ENCODE measurements around the gene CCDC174.
A peak's percentile ranks its signal among the peaks of the same experiment; 100 is the strongest.

Gene CCDC174

DNA sequence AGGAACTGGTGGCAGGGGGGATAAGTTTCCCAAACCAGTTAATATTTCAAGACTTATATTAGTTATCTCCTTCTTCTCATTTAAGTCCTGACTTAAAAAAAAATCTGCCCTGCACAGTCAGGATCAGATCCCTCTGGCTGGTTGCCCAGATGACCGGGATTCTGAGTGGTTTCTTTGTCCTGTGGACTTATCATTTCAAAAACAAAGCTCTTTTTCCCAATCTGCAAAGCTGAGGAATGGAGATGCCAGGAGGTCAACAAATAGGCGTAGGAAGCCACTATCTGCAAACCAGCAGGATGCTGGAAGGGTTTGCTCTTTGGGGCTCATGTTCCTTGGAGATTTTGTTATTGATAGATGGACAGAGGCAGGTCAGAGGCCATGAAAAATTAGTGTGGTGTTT, 29.2 kb downstream of the CCDC174 start:
- Histone ChIP-seq H3K36me3 (replicated peaks; ENCODE audit: insufficient read depth, low read length) (no peaks in the 10 kb centered on the region), H3K4me3 (ENCODE audit: low read length) (no peak overlapping the region), H3K9ac (ENCODE audit: low read length) (no peak overlapping the region), H2AFZ (ENCODE audit: low read length) (no peak overlapping the region), H3K4me2 (ENCODE audit: low read depth, low read length) (no peak overlapping the region), H4K20me1 (ENCODE audit: insufficient read depth, low read length) (no peaks in the 10 kb centered on the region), H3K4me1 (ENCODE audit: low read length) (no peaks in the 10 kb centered on the region), H3K27ac (ENCODE audit: low read length) (no peak overlapping the region), H3F3A (ENCODE audit: insufficient read depth, low read length) (no peaks in the 10 kb centered on the region), H3K9me2 (replicated peaks; ENCODE audit: insufficient read depth, low read length) (no peaks in the 10 kb centered on the region), H3K9me3 (replicated peaks; ENCODE audit: insufficient read depth, low read length) (no peaks in the 10 kb centered on the region), H3K79me2 (ENCODE audit: low read length) (no peaks in the 10 kb centered on the region), H3K27me3 (replicated peaks; ENCODE audit: insufficient read depth, low read length) (no peaks in the 10 kb centered on the region)
- no peak for DNase-seq
- TF ChIP-seq EZH2 (optimal IDR thresholded peaks at IDR 0.05; ENCODE audit: low read depth, low read length) (no peak), EZH2phosphoT487 (IDR thresholded peaks at IDR 0.05; ENCODE audit: low read length) (no peak)
- TF ChIP-seq, protein P1, sequence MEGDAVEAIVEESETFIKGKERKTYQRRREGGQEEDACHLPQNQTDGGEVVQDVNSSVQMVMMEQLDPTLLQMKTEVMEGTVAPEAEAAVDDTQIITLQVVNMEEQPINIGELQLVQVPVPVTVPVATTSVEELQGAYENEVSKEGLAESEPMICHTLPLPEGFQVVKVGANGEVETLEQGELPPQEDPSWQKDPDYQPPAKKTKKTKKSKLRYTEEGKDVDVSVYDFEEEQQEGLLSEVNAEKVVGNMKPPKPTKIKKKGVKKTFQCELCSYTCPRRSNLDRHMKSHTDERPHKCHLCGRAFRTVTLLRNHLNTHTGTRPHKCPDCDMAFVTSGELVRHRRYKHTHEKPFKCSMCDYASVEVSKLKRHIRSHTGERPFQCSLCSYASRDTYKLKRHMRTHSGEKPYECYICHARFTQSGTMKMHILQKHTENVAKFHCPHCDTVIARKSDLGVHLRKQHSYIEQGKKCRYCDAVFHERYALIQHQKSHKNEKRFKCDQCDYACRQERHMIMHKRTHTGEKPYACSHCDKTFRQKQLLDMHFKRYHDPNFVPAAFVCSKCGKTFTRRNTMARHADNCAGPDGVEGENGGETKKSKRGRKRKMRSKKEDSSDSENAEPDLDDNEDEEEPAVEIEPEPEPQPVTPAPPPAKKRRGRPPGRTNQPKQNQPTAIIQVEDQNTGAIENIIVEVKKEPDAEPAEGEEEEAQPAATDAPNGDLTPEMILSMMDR (IDR thresholded peaks at IDR 0.05; ENCODE audit: low read length), result no peak

DNA sequence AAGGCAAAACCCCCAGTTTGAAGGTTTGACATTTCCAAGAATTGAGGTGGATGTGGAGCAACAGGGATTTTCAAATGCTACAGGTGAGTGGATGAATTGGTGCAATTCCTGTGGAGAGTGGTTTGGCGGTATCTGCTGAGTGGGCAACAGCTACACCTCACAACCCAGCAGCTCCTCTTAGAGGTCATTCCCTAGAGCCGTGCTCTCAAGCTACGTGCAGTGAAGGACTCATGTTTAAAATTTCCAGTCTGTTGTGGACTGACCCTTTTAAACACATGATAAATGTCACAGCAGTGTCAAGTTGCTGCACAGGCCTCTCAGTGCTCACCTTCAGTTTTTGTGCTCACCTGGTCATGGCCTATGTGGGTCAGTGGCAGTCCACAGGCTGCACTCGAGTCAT, 32.9 kb downstream of the CCDC174 start:
- H3K27me3 ChIP-seq (replicated peaks; ENCODE audit: insufficient read depth, low read length), result no peaks in the 10 kb centered on the region
- TF ChIP-seq EZH2 (optimal IDR thresholded peaks at IDR 0.05; ENCODE audit: low read depth, low read length) (no peak), EZH2phosphoT487 (IDR thresholded peaks at IDR 0.05; ENCODE audit: low read length) (no peak)
- TF ChIP-seq, protein P1 (IDR thresholded peaks at IDR 0.05; ENCODE audit: low read length), result no peak
- no peaks in the 10 kb centered on the region for H3K9me2 ChIP-seq (replicated peaks; ENCODE audit: insufficient read depth, low read length)
- no peaks in the 10 kb centered on the region for H3K9me3 ChIP-seq (replicated peaks; ENCODE audit: insufficient read depth, low read length)
- no peak overlapping the region for H3K9ac ChIP-seq (ENCODE audit: low read length)
- no peaks in the 10 kb centered on the region for H3K36me3 ChIP-seq (replicated peaks; ENCODE audit: insufficient read depth, low read length)
- no peaks in the 10 kb centered on the region for H4K20me1 ChIP-seq (ENCODE audit: insufficient read depth, low read length)
- DNase-seq, result no peak
- no peak overlapping the region for H3K4me2 ChIP-seq (ENCODE audit: low read depth, low read length)
- H3K4me3 ChIP-seq (ENCODE audit: low read length), result no peak overlapping the region
- H3F3A ChIP-seq (ENCODE audit: insufficient read depth, low read length), result peaks cover 30% of the 10 kb centered on the region
- H2AFZ ChIP-seq (ENCODE audit: low read length), result no peak overlapping the region
- H3K27ac ChIP-seq (ENCODE audit: low read length), result no peak overlapping the region
- no peaks in the 10 kb centered on the region for H3K79me2 ChIP-seq (ENCODE audit: low read length)
- H3K4me1 ChIP-seq (ENCODE audit: low read length), result peaks cover 31% of the 10 kb centered on the region

DNA sequence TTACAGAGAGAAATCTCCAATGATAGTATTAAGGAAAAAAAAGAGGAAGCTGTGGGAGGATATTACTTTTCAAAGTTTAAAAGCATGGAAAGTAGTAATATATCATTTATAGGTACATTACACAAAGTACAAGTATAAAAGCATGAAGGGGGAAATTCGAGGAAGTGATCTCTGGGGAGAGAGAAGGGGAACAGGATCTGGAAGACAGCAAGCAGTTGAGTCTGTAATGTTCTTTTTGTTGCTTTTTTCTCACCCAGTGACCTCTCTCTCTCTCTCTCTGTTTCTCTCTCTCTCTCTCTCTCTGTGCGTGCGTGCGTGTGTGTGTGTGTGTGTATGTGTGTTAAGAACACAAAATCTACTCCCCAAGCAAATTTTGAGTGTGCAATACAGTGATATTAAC, 33.6 kb downstream of the CCDC174 start:
- Histone ChIP-seq H3K9me2 (replicated peaks; ENCODE audit: insufficient read depth, low read length) (no peaks in the 10 kb centered on the region), H3K9me3 (replicated peaks; ENCODE audit: insufficient read depth, low read length) (no peaks in the 10 kb centered on the region), H3K79me2 (ENCODE audit: low read length) (no peaks in the 10 kb centered on the region), H3K9ac (ENCODE audit: low read length) (no peak overlapping the region), H3K27ac (ENCODE audit: low read length) (no peak overlapping the region), H4K20me1 (ENCODE audit: insufficient read depth, low read length) (no peaks in the 10 kb centered on the region), H2AFZ (ENCODE audit: low read length) (no peak overlapping the region), H3K27me3 (replicated peaks; ENCODE audit: insufficient read depth, low read length) (no peaks in the 10 kb centered on the region), H3K36me3 (replicated peaks; ENCODE audit: insufficient read depth, low read length) (no peaks in the 10 kb centered on the region), H3K4me2 (ENCODE audit: low read depth, low read length) (no peak overlapping the region), H3K4me1 (ENCODE audit: low read length) (peaks cover 38% of the 10 kb centered on the region), H3F3A (ENCODE audit: insufficient read depth, low read length) (peaks cover 35% of the 10 kb centered on the region), H3K4me3 (ENCODE audit: low read length) (no peak overlapping the region)
- TF ChIP-seq EZH2 (optimal IDR thresholded peaks at IDR 0.05; ENCODE audit: low read depth, low read length), result no peak
- DNase-seq, result no peak

DNA sequence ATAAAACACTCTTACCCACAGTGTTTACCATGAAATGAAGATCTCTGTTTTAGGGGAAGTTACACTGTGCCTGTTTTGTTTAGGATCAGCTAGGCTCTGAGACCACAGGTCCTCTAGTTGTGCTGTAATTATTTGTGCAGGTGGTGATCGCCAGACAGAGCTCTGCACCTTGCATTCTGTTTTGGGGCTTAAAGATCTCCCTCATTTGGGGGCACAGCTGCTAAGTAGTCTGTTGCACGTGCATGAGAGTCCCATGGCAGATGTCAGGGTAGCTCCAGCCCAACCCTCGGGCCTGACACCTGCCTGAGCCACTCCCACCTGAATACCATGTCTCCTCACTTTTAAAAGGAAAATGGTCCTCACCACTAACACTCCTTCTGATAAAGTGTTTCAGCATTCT, 35.8 kb downstream of the CCDC174 start:
- DNase-seq, result peak; percentile 87
- Histone ChIP-seq H2AFZ (ENCODE audit: low read length) (peak overlapping the region; percentile 9; the same call in 1 of the 2 replicates), H3K4me2 (ENCODE audit: low read depth, low read length) (peak overlapping the region; percentile 38)

More for the DNA sequence above, 35.8 kb downstream of the CCDC174 start:
- Histone ChIP-seq H3K9me3 (replicated peaks; ENCODE audit: insufficient read depth, low read length) (no peaks in the 10 kb centered on the region), H3K4me3 (ENCODE audit: low read length) (no peak overlapping the region; the same call in 1 of the 2 replicates), H4K20me1 (ENCODE audit: insufficient read depth, low read length) (no peaks in the 10 kb centered on the region), H3F3A (ENCODE audit: insufficient read depth, low read length) (peaks cover 43% of the 10 kb centered on the region), H3K9me2 (replicated peaks; ENCODE audit: insufficient read depth, low read length) (no peaks in the 10 kb centered on the region), H3K4me1 (ENCODE audit: low read length) (peaks cover 51% of the 10 kb centered on the region), H3K27me3 (replicated peaks; ENCODE audit: insufficient read depth, low read length) (no peaks in the 10 kb centered on the region), H3K79me2 (ENCODE audit: low read length) (no peaks in the 10 kb centered on the region), H3K36me3 (replicated peaks; ENCODE audit: insufficient read depth, low read length) (no peaks in the 10 kb centered on the region), H3K9ac (ENCODE audit: low read length) (peak overlapping the region; percentile 41), H3K27ac (ENCODE audit: low read length) (peak overlapping the region; percentile 96)
- TF ChIP-seq, protein P1 (IDR thresholded peaks at IDR 0.05; ENCODE audit: low read length), result no peak
- no peak for TF ChIP-seq EZH2 (optimal IDR thresholded peaks at IDR 0.05; ENCODE audit: low read depth, low read length)
- TF ChIP-seq EZH2phosphoT487 (IDR thresholded peaks at IDR 0.05; ENCODE audit: low read length), result no peak

All from MM.1S (cell line).